HL-60/S4 treated with retinoic acid at 250 ng/mL for 4 days and 3 days (cell line): ENCODE measurements around the gene B3GAT1.

Experiments
- in situ Hi-C: fragments of 300-500 bp; cut with MboI; formaldehyde crosslinking; loops from 2 replicates; pipeline ENCODE4 v1.7.0; 2022; ENCODE audit warnings: low sequenced_read_pairs

The B3GAT1 gene

GRCh38 chr11:134410766-134411165, 1.3 kb downstream of the B3GAT1 start:
- in situ Hi-C loops, result no loop called here

- in situ Hi-C loops, result no loop called here
Measured at GRCh38 chr11:134409552-134410429, 2.3 kb downstream of the B3GAT1 start.

- in situ Hi-C loops, result no loop called here
Measured at GRCh38 chr11:134407923-134408322, 4.1 kb downstream of the B3GAT1 start.

- in situ Hi-C loops, result no loop called here
Measured at GRCh38 chr11:134407321-134407828, 4.7 kb downstream of the B3GAT1 start.

- in situ Hi-C loops, result no loop called here
Measured at GRCh38 chr11:134406264-134407185, 5.5 kb downstream of the B3GAT1 start.

GRCh38 chr11:134405841-134406240, 6.2 kb downstream of the B3GAT1 start:
- in situ Hi-C loops, result no loop called here

GRCh38 chr11:134405436-134405835, 6.6 kb downstream of the B3GAT1 start:
- in situ Hi-C loops, result no loop called here

- in situ Hi-C loops, result no loop called here
Measured at GRCh38 chr11:134404575-134405341, 7.3 kb downstream of the B3GAT1 start.

- in situ Hi-C loops, result no loop called here
Measured at GRCh38 chr11:134402910-134403309, 9.1 kb downstream of the B3GAT1 start.

- in situ Hi-C loops, result no loop called here
Measured at GRCh38 chr11:134401825-134402809, 9.9 kb downstream of the B3GAT1 start.

GRCh38 chr11:134399996-134400395, 12.0 kb downstream of the B3GAT1 start:
- in situ Hi-C loops, result no loop called here

GRCh38 chr11:134399293-134399654, 12.8 kb downstream of the B3GAT1 start:
- in situ Hi-C loops, result no loop called here

- in situ Hi-C loops, result no loop called here
Measured at GRCh38 chr11:134398644-134399292, 13.3 kb downstream of the B3GAT1 start.

- in situ Hi-C loops, result no loop called here
Measured at GRCh38 chr11:134398079-134398444, 14.0 kb downstream of the B3GAT1 start.

GRCh38 chr11:134397304-134398078, 14.6 kb downstream of the B3GAT1 start:
- in situ Hi-C loops, result no loop called here

- in situ Hi-C loops, result no loop called here
Measured at GRCh38 chr11:134395002-134395401, 17.0 kb downstream of the B3GAT1 start.

GRCh38 chr11:134394311-134394710, 17.7 kb downstream of the B3GAT1 start:
- in situ Hi-C loops, result no loop called here

GRCh38 chr11:134393638-134394037, 18.4 kb downstream of the B3GAT1 start:
- in situ Hi-C loops, result no loop called here
